Calu3 (cell line): ENCODE data around the gene ANXA8. TPM values are rescaled to one million over a fixed set of nuclear protein-coding genes. Genes with fewer than 3 reads are reported as not detected.
"Not testable (repeated sequence)": the region's sequence is repeated elsewhere in the genome, so short reads cannot be mapped to it uniquely, and the experiment has no call there.

Experiments
- BruUV-seq: library from RNA; stranded (reverse); fragments of 400-500 nt; replicated peaks from 2 replicates; lab custom pipeline; 2021; lab: Mats Ljungman, UMichigan
- CTCF ChIA-PET: fragments of 300-600 bp; sonication (Branson Sonifier 250); formaldehyde crosslinking; loops from one replicate; lab custom pipeline; 2022; ENCODE audit warnings: antibody characterized with exemption; lab: Charles Lee
- DNase-seq: peaks from one replicate; pipeline ENCODE4 v3.0.0; 2022
- H3K27ac Mint-ChIP-seq: one replicate; pipeline ENCODE4 v1.8.0; 2022; ENCODE audit warnings: mixed read lengths; ENCODE audit not compliant: unreplicated experiment
- H3K27me3 Mint-ChIP-seq: one replicate; pipeline ENCODE4 v1.8.0; 2022; ENCODE audit warnings: mixed read lengths; ENCODE audit not compliant: unreplicated experiment
- H3K36me3 Mint-ChIP-seq: one replicate; pipeline ENCODE4 v1.8.0; 2022; ENCODE audit warnings: mild to moderate bottlenecking, moderate library complexity, mixed read lengths; ENCODE audit not compliant: insufficient read depth, unreplicated experiment
- H3K4me1 Mint-ChIP-seq: one replicate; pipeline ENCODE4 v1.8.0; 2022; ENCODE audit warnings: mild to moderate bottlenecking, low read depth, mixed read lengths; ENCODE audit not compliant: unreplicated experiment
- H3K4me3 Mint-ChIP-seq: one replicate; pipeline ENCODE4 v1.8.0; 2022; ENCODE audit warnings: mild to moderate bottlenecking, low read depth, moderate library complexity, mixed read lengths; ENCODE audit not compliant: unreplicated experiment
- H3K9me3 Mint-ChIP-seq: one replicate; pipeline ENCODE4 v1.8.0; 2022; ENCODE audit warnings: low read depth, mixed read lengths; ENCODE audit not compliant: unreplicated experiment
- intact Hi-C: fragments of 100-400 bp; cut with micrococcal nuclease; formaldehyde crosslinking; loops from one replicate; pipeline ENCODE4 v1.10.0; 2022; ENCODE audit not compliant: unreplicated experiment
- total RNA-seq: library from RNA; stranded (reverse); gene quantifications from 2 replicates; pipeline ENCODE4 v1.2.3, GENCODE V29; 2022
- TF ChIP-seq, protein P1 (sequence below): fragments of 200-600 bp; IDR thresholded peaks from one replicate; pipeline ENCODE4 v1.8.0; 2022; ENCODE audit warnings: antibody characterized with exemption; ENCODE audit not compliant: unreplicated experiment

Gene ANXA8
- total RNA-seq, 1 experiment from 2014 or later = 1.1 TPM

- H3K4me3 Mint-ChIP-seq = no peak overlapping the region
- TF ChIP-seq, protein P1, sequence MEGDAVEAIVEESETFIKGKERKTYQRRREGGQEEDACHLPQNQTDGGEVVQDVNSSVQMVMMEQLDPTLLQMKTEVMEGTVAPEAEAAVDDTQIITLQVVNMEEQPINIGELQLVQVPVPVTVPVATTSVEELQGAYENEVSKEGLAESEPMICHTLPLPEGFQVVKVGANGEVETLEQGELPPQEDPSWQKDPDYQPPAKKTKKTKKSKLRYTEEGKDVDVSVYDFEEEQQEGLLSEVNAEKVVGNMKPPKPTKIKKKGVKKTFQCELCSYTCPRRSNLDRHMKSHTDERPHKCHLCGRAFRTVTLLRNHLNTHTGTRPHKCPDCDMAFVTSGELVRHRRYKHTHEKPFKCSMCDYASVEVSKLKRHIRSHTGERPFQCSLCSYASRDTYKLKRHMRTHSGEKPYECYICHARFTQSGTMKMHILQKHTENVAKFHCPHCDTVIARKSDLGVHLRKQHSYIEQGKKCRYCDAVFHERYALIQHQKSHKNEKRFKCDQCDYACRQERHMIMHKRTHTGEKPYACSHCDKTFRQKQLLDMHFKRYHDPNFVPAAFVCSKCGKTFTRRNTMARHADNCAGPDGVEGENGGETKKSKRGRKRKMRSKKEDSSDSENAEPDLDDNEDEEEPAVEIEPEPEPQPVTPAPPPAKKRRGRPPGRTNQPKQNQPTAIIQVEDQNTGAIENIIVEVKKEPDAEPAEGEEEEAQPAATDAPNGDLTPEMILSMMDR = no peak
- H3K9me3 Mint-ChIP-seq = peaks cover 2% of the 10 kb centered on the region
- no TSS peak for BruUV-seq
- intact Hi-C loops = no loop called here
- CTCF ChIA-PET = no interaction called here
- peaks cover 29% of the 10 kb centered on the region for H3K4me1 Mint-ChIP-seq
- H3K36me3 Mint-ChIP-seq = peaks cover 6% of the 10 kb centered on the region
- H3K27ac Mint-ChIP-seq = no peak overlapping the region
- peaks cover 31% of the 10 kb centered on the region for H3K27me3 Mint-ChIP-seq
- DNase-seq = no peak
These were observed 26.4 kb downstream of the ANXA8 start for GRCh38 chr10:47457528-47457820.

GRCh38 chr10:47456794-47457527 lies 27.0 kb downstream of the ANXA8 start:
- intact Hi-C loops = no loop called here
- DNase-seq = no peak
- peaks cover 29% of the 10 kb centered on the region for H3K4me1 Mint-ChIP-seq
- H3K9me3 Mint-ChIP-seq = peaks cover 2% of the 10 kb centered on the region
- CTCF ChIA-PET = no interaction called here
- peaks cover 6% of the 10 kb centered on the region for H3K36me3 Mint-ChIP-seq
- H3K4me3 Mint-ChIP-seq = no peak overlapping the region
- TF ChIP-seq, protein P1 = no peak
- H3K27ac Mint-ChIP-seq = no peak overlapping the region
- no TSS peak for BruUV-seq
- H3K27me3 Mint-ChIP-seq = peaks cover 31% of the 10 kb centered on the region

- intact Hi-C loops = no loop called here
- Mint-ChIP-seq H3K27ac (no peak overlapping the region), H3K36me3 (peaks cover 6% of the 10 kb centered on the region), H3K4me3 (no peak overlapping the region), H3K9me3 (peaks cover 2% of the 10 kb centered on the region), H3K27me3 (peaks cover 31% of the 10 kb centered on the region), H3K4me1 (peaks cover 23% of the 10 kb centered on the region)
- DNase-seq = no peak
- TF ChIP-seq, protein P1 = no peak
- no TSS peak for BruUV-seq
- CTCF ChIA-PET = no interaction called here
These were observed 27.7 kb downstream of the ANXA8 start for GRCh38 chr10:47456079-47456785.

GRCh38 chr10:47455350-47456078 lies 28.4 kb downstream of the ANXA8 start:
- BruUV-seq, intact Hi-C loops: not testable (repeated sequence)

More at GRCh38 chr10:47455350-47456078, 28.4 kb downstream of the ANXA8 start:
- H3K9me3 Mint-ChIP-seq, H3K4me3 Mint-ChIP-seq, H3K36me3 Mint-ChIP-seq, H3K27ac Mint-ChIP-seq, DNase-seq, CTCF ChIA-PET: not testable (repeated sequence)
- H3K4me1 Mint-ChIP-seq = peaks cover 20% of the 10 kb centered on the region
- H3K27me3 Mint-ChIP-seq = peaks cover 31% of the 10 kb centered on the region
